HG02885 (cell line): ENCODE measurements around the gene DYSF.

Experiments
- ATAC-seq: cut with Tn5 transposase; IDR thresholded peaks from one replicate; pipeline ENCODE4 v1.9.1; 2021; ENCODE audit warnings: mild to moderate bottlenecking; ENCODE audit not compliant: unreplicated experiment, poor library complexity

The DYSF gene

GRCh38 chr2:71455741-71456569 lies 2.6 kb downstream of the DYSF start:
- no peak for ATAC-seq

- ATAC-seq = no peak
These were observed 3.3 kb downstream of the DYSF start for GRCh38 chr2:71456617-71457016.

- ATAC-seq = no peak
These were observed 4.0 kb downstream of the DYSF start for GRCh38 chr2:71457123-71457915.

- no peak for ATAC-seq
These were observed 4.6 kb downstream of the DYSF start for GRCh38 chr2:71457923-71458322.

GRCh38 chr2:71458413-71459083 lies 5.2 kb downstream of the DYSF start:
- no peak for ATAC-seq

- no peak for ATAC-seq
These were observed 5.7 kb downstream of the DYSF start for GRCh38 chr2:71459084-71459431.

- ATAC-seq = no peak
These were observed 6.7 kb downstream of the DYSF start for GRCh38 chr2:71460056-71460455.

GRCh38 chr2:71460595-71461303 lies 7.4 kb downstream of the DYSF start:
- ATAC-seq = no peak

- ATAC-seq = no peak
These were observed 7.9 kb downstream of the DYSF start for GRCh38 chr2:71461304-71461671.

GRCh38 chr2:71462056-71462605 lies 8.8 kb downstream of the DYSF start:
- ATAC-seq = no peak

GRCh38 chr2:71462641-71463341 lies 9.4 kb downstream of the DYSF start:
- no peak for ATAC-seq

- no peak for ATAC-seq
These were observed 9.9 kb downstream of the DYSF start for GRCh38 chr2:71463342-71463654.

GRCh38 chr2:71464389-71464788 lies 11.0 kb downstream of the DYSF start:
- no peak for ATAC-seq

GRCh38 chr2:71465356-71465755 lies 12.0 kb downstream of the DYSF start:
- ATAC-seq = no peak

- no peak for ATAC-seq
These were observed 12.6 kb downstream of the DYSF start for GRCh38 chr2:71465961-71466300.

- ATAC-seq = peak; percentile 42
These were observed 13.2 kb downstream of the DYSF start for GRCh38 chr2:71466301-71467179.

GRCh38 chr2:71467180-71467815 lies 13.9 kb downstream of the DYSF start:
- ATAC-seq = no peak

- no peak for ATAC-seq
These were observed 15.1 kb downstream of the DYSF start for GRCh38 chr2:71468279-71469015.
